ENCODE measurements around the gene BEND3.
"Not testable (repeated sequence)": the region's sequence is repeated elsewhere in the genome, so short reads cannot be mapped to it uniquely, and the experiment has no call there.

BEND3 gene

GRCh38 chr6:107114926-107115694, at the start of gene BEND3:
BEND3 (minus strand) TSS chr6:107115515; CDS start chr6:107099285, 16,230 bp downstream.
- H3K27me3 ChIP-seq (ENCODE audit: low read depth) = no peaks in the 10 kb centered on the region
- H3K36me3 ChIP-seq (replicated peaks) = no peaks in the 10 kb centered on the region
- H3K4me1 ChIP-seq = peaks cover 25% of the 10 kb centered on the region
- H3K4me3 ChIP-seq = peak within 1 kb of the TSS; percentile 44
- H3K9me3 ChIP-seq = no peaks in the 10 kb centered on the region
- in situ Hi-C loops (cut with MboI; ENCODE audit: low sequenced_read_pairs) = no loop called here
- peak in 1 of 2 experiments; percentile 57 for DNase-seq (ENCODE audit: low spot score in 2 of 2)

- in situ Hi-C loops (cut with MboI; ENCODE audit: low sequenced_read_pairs); DNase-seq (ENCODE audit: low spot score in 2 of 2): not testable (repeated sequence)
- H3K4me1 ChIP-seq = peaks cover 18% of the 10 kb centered on the region
These were observed 49.0 kb upstream of the BEND3 start for GRCh38 chr6:107164299-107164698.

GRCh38 chr6:107161521-107161920, 46.2 kb upstream of the BEND3 start:
- Histone ChIP-seq H3K27me3 (ENCODE audit: low read depth) (no peaks in the 10 kb centered on the region), H3K4me3 (no peak overlapping the region), H3K4me1 (peaks cover 18% of the 10 kb centered on the region), H3K36me3 (replicated peaks) (no peaks in the 10 kb centered on the region), H3K9me3 (no peaks in the 10 kb centered on the region)
- DNase-seq (ENCODE audit: low spot score in 2 of 2) = peak in 1 of 2 experiments; percentile 21
- in situ Hi-C loops (cut with MboI; ENCODE audit: low sequenced_read_pairs) = no loop called here

More at GRCh38 chr6:107164299-107164698, 49.0 kb upstream of the BEND3 start:
- not testable (repeated sequence) for H3K4me3 ChIP-seq; H3K36me3 ChIP-seq (replicated peaks); H3K9me3 ChIP-seq; H3K27me3 ChIP-seq (ENCODE audit: low read depth)

GRCh38 chr6:107156617-107157016, 41.3 kb upstream of the BEND3 start:
- no peak for DNase-seq (ENCODE audit: low spot score in 2 of 2)
- Histone ChIP-seq H3K36me3 (replicated peaks) (no peaks in the 10 kb centered on the region), H3K4me1 (peaks cover 32% of the 10 kb centered on the region), H3K4me3 (no peak overlapping the region), H3K9me3 (no peaks in the 10 kb centered on the region), H3K27me3 (ENCODE audit: low read depth) (no peaks in the 10 kb centered on the region)
- in situ Hi-C loops (cut with MboI; ENCODE audit: low sequenced_read_pairs) = no loop called here

- no peaks in the 10 kb centered on the region for H3K36me3 ChIP-seq (replicated peaks)
- no peaks in the 10 kb centered on the region for H3K27me3 ChIP-seq (ENCODE audit: low read depth)
- in situ Hi-C loops (cut with MboI; ENCODE audit: low sequenced_read_pairs) = no loop called here
- H3K9me3 ChIP-seq = no peaks in the 10 kb centered on the region
- no peak overlapping the region for H3K4me3 ChIP-seq
- DNase-seq (ENCODE audit: low spot score in 2 of 2) = no peak
- H3K4me1 ChIP-seq = peaks cover 31% of the 10 kb centered on the region
These were observed 39.5 kb upstream of the BEND3 start for GRCh38 chr6:107154801-107155160.

GRCh38 chr6:107154131-107154800, 39.0 kb upstream of the BEND3 start:
- Histone ChIP-seq H3K4me1 (peaks cover 31% of the 10 kb centered on the region), H3K36me3 (replicated peaks) (no peaks in the 10 kb centered on the region), H3K9me3 (no peaks in the 10 kb centered on the region), H3K4me3 (no peak overlapping the region), H3K27me3 (ENCODE audit: low read depth) (no peaks in the 10 kb centered on the region)
- in situ Hi-C loops (cut with MboI; ENCODE audit: low sequenced_read_pairs) = no loop called here
- DNase-seq (ENCODE audit: low spot score in 2 of 2) = peak; percentile 77 to 87

- Histone ChIP-seq H3K4me3 (no peak overlapping the region), H3K36me3 (replicated peaks) (no peaks in the 10 kb centered on the region), H3K4me1 (peaks cover 31% of the 10 kb centered on the region), H3K9me3 (no peaks in the 10 kb centered on the region), H3K27me3 (ENCODE audit: low read depth) (no peaks in the 10 kb centered on the region)
- in situ Hi-C loops (cut with MboI; ENCODE audit: low sequenced_read_pairs) = no loop called here
- DNase-seq (ENCODE audit: low spot score in 2 of 2) = no peak
These were observed 37.5 kb upstream of the BEND3 start for GRCh38 chr6:107152638-107153430.

GRCh38 chr6:107144666-107145065, 29.4 kb upstream of the BEND3 start:
- Histone ChIP-seq H3K36me3 (replicated peaks) (no peaks in the 10 kb centered on the region), H3K4me3 (no peak overlapping the region), H3K27me3 (ENCODE audit: low read depth) (no peaks in the 10 kb centered on the region), H3K4me1 (peaks cover 14% of the 10 kb centered on the region), H3K9me3 (no peaks in the 10 kb centered on the region)
- in situ Hi-C loops (cut with MboI; ENCODE audit: low sequenced_read_pairs) = no loop called here
- no peak for DNase-seq (ENCODE audit: low spot score in 2 of 2)

GRCh38 chr6:107144014-107144413, 28.7 kb upstream of the BEND3 start:
- Histone ChIP-seq H3K4me1 (peaks cover 14% of the 10 kb centered on the region), H3K27me3 (ENCODE audit: low read depth) (no peaks in the 10 kb centered on the region), H3K9me3 (no peaks in the 10 kb centered on the region), H3K4me3 (no peak overlapping the region), H3K36me3 (replicated peaks) (no peaks in the 10 kb centered on the region)
- in situ Hi-C loops (cut with MboI; ENCODE audit: low sequenced_read_pairs) = no loop called here
- DNase-seq (ENCODE audit: low spot score in 2 of 2) = no peak

GRCh38 chr6:107140581-107140980, 25.3 kb upstream of the BEND3 start:
- Histone ChIP-seq H3K4me3 (no peak overlapping the region), H3K27me3 (ENCODE audit: low read depth) (no peaks in the 10 kb centered on the region), H3K4me1 (peaks cover 18% of the 10 kb centered on the region), H3K36me3 (replicated peaks) (no peaks in the 10 kb centered on the region), H3K9me3 (no peaks in the 10 kb centered on the region)
- in situ Hi-C loops (cut with MboI; ENCODE audit: low sequenced_read_pairs) = no loop called here
- DNase-seq (ENCODE audit: low spot score in 2 of 2) = peak in 1 of 2 experiments; percentile 85

GRCh38 chr6:107136324-107136723, 21.0 kb upstream of the BEND3 start:
- DNase-seq (ENCODE audit: low spot score in 2 of 2); H3K9me3 ChIP-seq; H3K4me3 ChIP-seq; H3K36me3 ChIP-seq (replicated peaks); H3K27me3 ChIP-seq (ENCODE audit: low read depth): not testable (repeated sequence)
- in situ Hi-C loops (cut with MboI; ENCODE audit: low sequenced_read_pairs) = loop anchor here (10.0 kb wide), 1 partner anchor 358 kb away; the partner anchor contains the start of gene SOBP
- H3K4me1 ChIP-seq = peaks cover 21% of the 10 kb centered on the region

GRCh38 chr6:107135048-107135680, 19.8 kb upstream of the BEND3 start:
- H3K4me3 ChIP-seq; H3K9me3 ChIP-seq; H3K36me3 ChIP-seq (replicated peaks); DNase-seq (ENCODE audit: low spot score in 2 of 2); H3K27me3 ChIP-seq (ENCODE audit: low read depth): not testable (repeated sequence)
- in situ Hi-C loops (cut with MboI; ENCODE audit: low sequenced_read_pairs) = loop anchor here (10.0 kb wide), 1 partner anchor 360 kb away; the partner anchor contains the start of gene SOBP
- H3K4me1 ChIP-seq = peaks cover 12% of the 10 kb centered on the region

- in situ Hi-C loops (cut with MboI; ENCODE audit: low sequenced_read_pairs) = loop anchor here (10.0 kb wide), 1 partner anchor 362 kb away; the partner anchor contains the start of gene SOBP
- Histone ChIP-seq H3K4me1 (peaks cover 10% of the 10 kb centered on the region), H3K27me3 (ENCODE audit: low read depth) (no peaks in the 10 kb centered on the region), H3K4me3 (no peak overlapping the region), H3K9me3 (no peaks in the 10 kb centered on the region), H3K36me3 (replicated peaks) (no peaks in the 10 kb centered on the region)
- DNase-seq (ENCODE audit: low spot score in 2 of 2) = peak; percentile 36 to 73
These were observed 17.1 kb upstream of the BEND3 start for GRCh38 chr6:107132330-107132954.
